Common myeloid progenitor, CD34-positive (primary cell): ENCODE data around the gene PGAM4.
A peak's percentile ranks its signal among the peaks of the same experiment; 100 is the strongest.
"Not testable (repeated sequence)": the region's sequence is repeated elsewhere in the genome, so short reads cannot be mapped to it uniquely, and the experiment has no call there.

Experiments
- CTCF ChIA-PET: fragments of 350-600 bp; sonication (Branson Sonifier 250); formaldehyde crosslinking; loops from one replicate; lab custom pipeline; 2021; ENCODE audit warnings: antibody characterized with exemption; lab: Charles Lee
- POLR2A ChIA-PET: fragments of 350-600 bp; sonication (Branson Sonifier 250); formaldehyde crosslinking; loops from one replicate; lab custom pipeline; 2021; ENCODE audit warnings: antibody characterized with exemption; lab: Charles Lee
- DNase-seq, 3 donors: peaks; one replicate each; pipeline versions ENCODE4 v3.0.0 to v3.0.0-alpha.2; 2013
- H3K27ac ChIP-seq, 2 experiments: 1 replicate in 1 of 2; 2 replicates in 1 of 2; pipeline ENCODE4 v1.7.0; 2013; ENCODE audit warnings: inconsistent platforms in 2 of 2, low read length in 2 of 2, mild to moderate bottlenecking in 2 of 2, low read depth in 1 of 2, moderate library complexity in 1 of 2; ENCODE audit not compliant: severe bottlenecking in 2 of 2, insufficient read depth in 1 of 2, poor library complexity in 1 of 2
- H3K27me3 ChIP-seq, 5 experiments: replicated peaks in 2 of 5; 1 replicate in 3 of 5; 2 replicates in 2 of 5; pipeline versions ENCODE4 v1.6.1 to v1.7.0; 2013; ENCODE audit warnings: low read length in 4 of 5, mild to moderate bottlenecking in 2 of 5, moderate library complexity in 2 of 5, inconsistent platforms in 1 of 5; ENCODE audit not compliant: insufficient read depth in 5 of 5, control insufficient read depth in 4 of 5
- H3K36me3 ChIP-seq, 4 experiments: 1 replicate in 2 of 4; 2 replicates in 2 of 4; pipeline versions ENCODE4 v1.6.1 to v1.7.0; 2013; ENCODE audit warnings: low read length in 3 of 4, control low read depth in 1 of 4, mild to moderate bottlenecking in 1 of 4; ENCODE audit not compliant: control insufficient read depth in 4 of 4, insufficient read depth in 4 of 4
- H3K4me1 ChIP-seq, 4 experiments: 1 replicate in 3 of 4; 2 replicates in 1 of 4; pipeline versions ENCODE4 v1.6.1 to v1.7.1; 2013; ENCODE audit warnings: low read length in 3 of 4, mild to moderate bottlenecking in 3 of 4, control low read depth in 1 of 4, inconsistent platforms in 1 of 4, moderate library complexity in 1 of 4; ENCODE audit not compliant: control insufficient read depth in 4 of 4, insufficient read depth in 4 of 4; ENCODE audit errors: control extremely low read depth in 1 of 4
- H3K4me3 ChIP-seq, 7 experiments: 1 replicate in 4 of 7; 2 replicates in 3 of 7; pipeline versions ENCODE4 v1.5.1 to v1.7.0; 2013; ENCODE audit warnings: mild to moderate bottlenecking in 7 of 7, low read length in 6 of 7, moderate library complexity in 6 of 7, inconsistent platforms in 2 of 7, low read depth in 2 of 7, control low read depth in 1 of 7; ENCODE audit not compliant: insufficient read depth in 4 of 7, control insufficient read depth in 1 of 7; ENCODE audit errors: extremely low read depth in 1 of 7
- H3K9me3 ChIP-seq, 5 experiments: 1 replicate in 4 of 5; 2 replicates in 1 of 5; pipeline versions ENCODE4 v1.6.1 to v1.7.1; 2013; ENCODE audit warnings: low read length in 4 of 5, mild to moderate bottlenecking in 2 of 5, inconsistent platforms in 1 of 5, low read depth in 1 of 5, moderate library complexity in 1 of 5; ENCODE audit not compliant: control insufficient read depth in 4 of 5, insufficient read depth in 2 of 5; ENCODE audit errors: control extremely low read depth in 1 of 5
- WGBS: methylation state at CpG from one replicate; pipeline ENCODE4 v1.1.5; 2013; ENCODE audit not compliant: insufficient coverage; 5-methylcytosine and 5-hydroxymethylcytosine counted together

PGAM4 gene

GRCh38 chrX:77949840-77950239, 19.6 kb downstream of the PGAM4 start:
- Histone ChIP-seq H3K27me3 (no peaks in the 10 kb centered on the region), H3K4me1 (peaks cover 0 to 13% (median 5%) of the 10 kb centered on the region in 4 experiments), H3K4me3 (no peak overlapping the region), H3K9me3 (no peaks in the 10 kb centered on the region), H3K36me3 (no peaks in the 10 kb centered on the region), H3K27ac (no peak overlapping the region)
- ChIA-PET POLR2A (no interaction called here), CTCF (no interaction called here)
- DNase-seq: no peak
- WGBS: 85% methylated on average over 2 of the region's 2 CpGs

GRCh38 chrX:77946571-77946970, 22.9 kb downstream of the PGAM4 start:
- WGBS: no CpG with 5 or more reads among the region's 2 CpGs
- Histone ChIP-seq H3K4me1 (peaks cover 0 to 5% (median 0%) of the 10 kb centered on the region in 4 experiments), H3K36me3 (no peaks in the 10 kb centered on the region), H3K27ac (no peak overlapping the region), H3K27me3 (no peaks in the 10 kb centered on the region), H3K4me3 (no peak overlapping the region), H3K9me3 (no peaks in the 10 kb centered on the region)
- POLR2A ChIA-PET: no interaction called here
- no peak for DNase-seq
- CTCF ChIA-PET: interaction anchor here (1.7 to 2.1 kb wide), 2 partner anchors 10 to 79 kb away, joined by 5 read pairs; no protein-coding TSS in a partner anchor

- ChIA-PET POLR2A (no interaction called here), CTCF (interaction anchor here (1.7 to 2.1 kb wide), 2 partner anchors 10 to 79 kb away, joined by 5 read pairs; no protein-coding TSS in a partner anchor)
- peaks cover 0 to 5% (median 0%) of the 10 kb centered on the region in 4 experiments for H3K4me1 ChIP-seq
- no peak overlapping the region for H3K4me3 ChIP-seq
- H3K27ac ChIP-seq: no peak overlapping the region
- H3K36me3 ChIP-seq: no peaks in the 10 kb centered on the region
- DNase-seq: no peak
- H3K9me3 ChIP-seq: no peaks in the 10 kb centered on the region
- no peaks in the 10 kb centered on the region for H3K27me3 ChIP-seq
- 63% methylated on average over 5 of the region's 7 CpGs for WGBS
Measured at GRCh38 chrX:77945910-77946545, 23.4 kb downstream of the PGAM4 start.

GRCh38 chrX:77945031-77945430, 24.4 kb downstream of the PGAM4 start:
- H3K4me1 ChIP-seq, POLR2A ChIA-PET, DNase-seq, H3K36me3 ChIP-seq, H3K27ac ChIP-seq, H3K27me3 ChIP-seq, H3K9me3 ChIP-seq, H3K4me3 ChIP-seq: not testable (repeated sequence)
- CTCF ChIA-PET: interaction anchor here (1.7 kb wide), 1 partner anchor 80 kb away, joined by 5 read pairs; no protein-coding TSS in a partner anchor
- WGBS: 100% methylated on average over 3 of the region's 6 CpGs

GRCh38 chrX:77938083-77938680, 31.3 kb downstream of the PGAM4 start:
- H3K9me3 ChIP-seq: no peaks in the 10 kb centered on the region
- H3K27me3 ChIP-seq: no peaks in the 10 kb centered on the region
- no peaks in the 10 kb centered on the region for H3K36me3 ChIP-seq
- H3K27ac ChIP-seq: peak overlapping the region in 1 of 2 experiments; percentile 25
- CTCF ChIA-PET: no interaction called here
- H3K4me3 ChIP-seq: no peak overlapping the region
- POLR2A ChIA-PET: interaction anchor here (0.6 kb wide), 1 partner anchor 12 kb away, joined by 4 read pairs; no protein-coding TSS in a partner anchor
- H3K4me1 ChIP-seq: peaks cover 0 to 10% (median 0%) of the 10 kb centered on the region in 4 experiments
- WGBS: no CpG with 5 or more reads among the region's 4 CpGs
- peak in 2 of 3 donors; percentile 28 to 49 for DNase-seq

- 40% methylated on average over 1 of the region's 3 CpGs for WGBS
- Histone ChIP-seq H3K36me3 (no peaks in the 10 kb centered on the region), H3K27ac (peak overlapping the region in 1 of 2 experiments; percentile 25), H3K4me3 (no peak overlapping the region), H3K9me3 (no peaks in the 10 kb centered on the region), H3K27me3 (no peaks in the 10 kb centered on the region), H3K4me1 (peaks cover 0 to 4% (median 0%) of the 10 kb centered on the region in 4 experiments)
- ChIA-PET POLR2A (no interaction called here), CTCF (no interaction called here)
- no peak for DNase-seq
Measured at GRCh38 chrX:77937291-77937690, 32.1 kb downstream of the PGAM4 start.

- no peak overlapping the region for H3K4me3 ChIP-seq
- ChIA-PET POLR2A (no interaction called here), CTCF (interaction anchor here (1.2 to 1.9 kb wide), 4 partner anchors 10 to 23 kb away, joined by 3 to 5 read pairs (median 4); no protein-coding TSS in a partner anchor)
- peaks cover 0 to 4% (median 0%) of the 10 kb centered on the region in 4 experiments for H3K4me1 ChIP-seq
- no peak overlapping the region for H3K27ac ChIP-seq
- no peaks in the 10 kb centered on the region for H3K9me3 ChIP-seq
- no peak for DNase-seq
- H3K27me3 ChIP-seq: no peaks in the 10 kb centered on the region
- no peaks in the 10 kb centered on the region for H3K36me3 ChIP-seq
Measured at GRCh38 chrX:77936299-77936698, 33.1 kb downstream of the PGAM4 start.
